ENCODE results near the gene APEX1.
A peak's percentile ranks its signal among the peaks of the same experiment; 100 is the strongest.

Gene APEX1

DNA sequence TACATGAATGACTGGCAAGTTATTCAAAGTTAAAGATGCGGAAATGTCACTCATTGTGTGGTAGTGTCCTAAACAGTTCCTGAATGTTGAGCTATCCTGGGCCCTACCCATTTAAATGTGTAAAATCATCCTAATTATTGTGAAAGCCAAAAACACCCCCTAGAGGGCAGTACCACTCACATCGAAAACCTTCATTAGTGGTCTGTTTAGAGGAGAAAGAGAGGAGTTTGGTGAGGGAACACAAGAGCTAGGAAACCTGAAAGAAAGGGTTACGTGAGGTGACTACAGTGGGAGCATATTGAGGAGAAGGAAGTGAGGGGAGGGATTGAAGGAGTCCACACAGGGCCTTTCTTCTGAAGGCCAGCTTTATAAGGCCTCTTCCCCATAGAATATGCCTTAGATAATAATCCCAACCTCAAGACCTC, 39.2 kb upstream of the APEX1 start:
- POLR2A ChIA-PET, result interaction anchor here (0.9 to 1.5 kb wide), 2 partner anchors 54 to 73 kb away, joined by 5 to 11 read pairs; partner anchors contain the start of genes PARP2 and PNP
- DNase-seq (ENCODE audit: extremely low spot score), result peak; percentile 59
- CTCF ChIA-PET, result interaction anchor here (0.6 to 4.4 kb wide), 49 partner anchors 8 to 555 kb away, joined by 3 to 54 read pairs (median 5); partner anchors contain the start of genes APEX1, KLHL33, OSGEP and PARP2
- TF ChIP-seq CTCF (IDR thresholded peaks at IDR 0.05; ENCODE audit: control extremely low read depth, extremely low read depth, low read depth, missing control alignments), result peak; percentile 56

- no peak for TF ChIP-seq CTCF (IDR thresholded peaks at IDR 0.05; ENCODE audit: control extremely low read depth, extremely low read depth, low read depth, missing control alignments)
- ChIA-PET CTCF (interaction anchor here (0.7 to 4.4 kb wide), 42 partner anchors 8 to 555 kb away, joined by 3 to 54 read pairs (median 5); partner anchors contain the start of genes APEX1, KLHL33, OSGEP and PARP2), POLR2A (interaction anchor here (0.9 to 1.5 kb wide), 2 partner anchors 53 to 73 kb away, joined by 5 to 11 read pairs; partner anchors contain the start of genes PARP2 and PNP)
- DNase-seq (ENCODE audit: extremely low spot score), result no peak
Measured at GRCh38 chr14:20416223-20416622, 38.8 kb upstream of the APEX1 start.

GRCh38 chr14:20417250-20418186, 37.5 kb upstream of the APEX1 start:
- POLR2A ChIA-PET, result interaction anchor here (0.6 to 0.9 kb wide), 2 partner anchors 44 to 75 kb away, joined by 4 read pairs; no protein-coding TSS in a partner anchor
- CTCF ChIA-PET, result interaction anchor here (0.7 to 1.3 kb wide), 6 partner anchors 10 to 196 kb away, joined by 3 to 5 read pairs (median 3); partner anchors contain the start of genes APEX1, OSGEP and PARP2
- DNase-seq (ENCODE audit: extremely low spot score), result no peak
- no peak for TF ChIP-seq CTCF (IDR thresholded peaks at IDR 0.05; ENCODE audit: control extremely low read depth, extremely low read depth, low read depth, missing control alignments)

- no peak for TF ChIP-seq CTCF (IDR thresholded peaks at IDR 0.05; ENCODE audit: control extremely low read depth, extremely low read depth, low read depth, missing control alignments)
- POLR2A ChIA-PET, result no interaction called here
- no peak for DNase-seq (ENCODE audit: extremely low spot score)
- CTCF ChIA-PET, result interaction anchor here (1.0 kb wide), 2 partner anchors 24 to 37 kb away, joined by 3 read pairs; partner anchors contain the start of genes APEX1 and OSGEP
Measured at GRCh38 chr14:20418501-20418909, 36.5 kb upstream of the APEX1 start.

DNA sequence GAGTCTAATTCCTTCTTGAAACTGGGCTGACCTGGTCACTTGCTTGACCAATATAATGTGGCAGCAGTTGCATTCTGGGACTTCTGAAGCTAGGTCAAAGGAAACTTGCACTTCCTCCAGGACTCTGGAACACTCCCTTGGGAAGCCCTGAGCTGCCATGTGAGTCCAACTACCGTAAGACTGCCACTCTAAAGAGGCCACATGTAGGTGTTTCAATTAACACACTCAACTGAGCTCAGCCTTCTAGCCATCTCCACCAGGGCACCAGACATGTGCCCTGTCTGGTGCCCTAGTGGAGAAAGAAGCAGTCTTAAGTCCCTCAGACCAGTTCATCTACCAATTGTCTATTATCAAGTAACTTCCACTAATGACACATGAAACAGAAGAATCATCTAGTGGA, 35.6 kb upstream of the APEX1 start:
- no peak for TF ChIP-seq CTCF (IDR thresholded peaks at IDR 0.05; ENCODE audit: control extremely low read depth, extremely low read depth, low read depth, missing control alignments)
- ChIA-PET CTCF (interaction anchor here (1.0 to 1.1 kb wide), 2 partner anchors 25 to 191 kb away, joined by 3 to 4 read pairs; no protein-coding TSS in a partner anchor), POLR2A (interaction anchor here (0.6 kb wide), 1 partner anchor 17 kb away, joined by 5 read pairs; no protein-coding TSS in a partner anchor)
- no peak for DNase-seq (ENCODE audit: extremely low spot score)

DNA sequence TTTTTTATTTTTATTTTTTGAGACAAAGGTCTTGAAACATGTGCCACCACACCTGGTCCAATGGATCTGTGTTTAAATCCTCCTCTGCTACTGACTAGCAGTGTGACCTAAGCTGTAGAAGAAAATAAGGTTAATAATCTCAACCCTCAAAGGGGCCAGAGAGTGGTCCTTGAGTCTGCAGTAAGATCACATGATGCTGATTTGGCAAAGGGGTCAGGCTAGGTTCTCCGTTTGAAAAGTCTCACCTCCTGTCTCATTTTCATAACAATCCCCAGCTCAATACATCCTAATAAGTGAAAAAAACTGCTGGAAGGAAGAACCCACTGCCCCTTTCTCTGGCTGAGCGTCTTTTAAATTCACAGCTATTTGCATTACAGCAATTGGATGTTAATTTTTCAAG, 33.8 kb upstream of the APEX1 start:
- no peak for TF ChIP-seq CTCF (IDR thresholded peaks at IDR 0.05; ENCODE audit: control extremely low read depth, extremely low read depth, low read depth, missing control alignments)
- no peak for DNase-seq (ENCODE audit: extremely low spot score)
- ChIA-PET CTCF (interaction anchor here (1.1 to 3.1 kb wide), 5 partner anchors 10 to 192 kb away, joined by 3 to 13 read pairs (median 4); no protein-coding TSS in a partner anchor), POLR2A (interaction anchor here (1.6 kb wide), 1 partner anchor 48 kb away, joined by 4 read pairs; the partner anchor contains the start of gene PNP)
